Right lobe of liver (tissue), 4 donors: ENCODE measurements around the gene TSPO.

Experiments used
- CTCF ChIP-seq, 4 donors: fragments of 200-600 bp in 3 of 4; fragments of 450-650 bp in 1 of 4; IDR thresholded peaks; one replicate each; pipeline versions ENCODE4 v1.5.1 to v1.8.0; 2016 to 2022; ENCODE audit warnings: antibody characterized with exemption in 4 of 4, mild to moderate bottlenecking in 2 of 4
- POLR2A ChIP-seq: fragments of 450-650 bp; IDR thresholded peaks from one replicate; pipeline ENCODE4 v1.6.1; 2017; ENCODE audit warnings: antibody characterized with exemption, mild to moderate bottlenecking
- donor health status: DM: no; HTN: no; CAD: no.
- donor health status: DM: no; HTN: no; CAD: no.
- donor health status: DM: no; HTN: yes; CAD: no.

GRCh38 chr22:43177479-43177878 is 26.1 kb downstream of the TSPO start:
- TF ChIP-seq CTCF (IDR thresholded peaks at IDR 0.05) (no peak), POLR2A (no peak)
